ENCODE data around the gene YIF1A. TPM values are rescaled to one million over a fixed set of nuclear protein-coding genes. Genes with fewer than 3 reads are reported as not detected.

The YIF1A gene
- polyA plus RNA-seq, 1 of the 3 experiments (the other 2 are of a cell fraction), result 123 TPM

DNA sequence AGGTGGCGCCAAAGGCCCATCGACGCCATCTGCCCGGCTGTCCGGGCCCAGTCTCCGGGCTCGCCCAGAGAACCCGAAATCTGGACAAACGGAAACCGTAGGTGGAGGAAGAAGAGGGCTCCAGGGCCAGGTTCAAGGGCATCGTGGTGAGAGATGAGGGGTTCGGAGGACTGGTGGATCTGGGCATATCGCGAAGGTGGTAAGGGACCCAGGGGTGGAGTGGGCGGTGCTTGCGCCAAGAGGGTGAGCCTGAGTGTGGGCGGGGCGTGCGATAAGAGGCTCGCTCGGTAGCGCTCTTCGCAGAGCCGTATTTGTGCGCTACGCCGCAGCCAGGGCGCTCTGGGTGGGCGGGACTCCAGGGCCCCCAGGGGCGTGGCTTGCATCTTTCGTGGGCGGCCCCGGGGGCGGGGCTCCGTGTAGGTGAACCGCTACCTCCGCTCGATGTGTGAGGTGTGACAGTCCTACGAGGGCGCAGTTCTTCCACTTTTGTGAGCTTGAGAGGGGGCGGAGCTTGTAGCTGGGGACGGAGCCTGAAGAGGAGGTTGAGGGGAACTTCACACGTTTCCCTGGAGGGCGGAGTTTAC lies 23.1 kb upstream of the YIF1A start (continued):
- peak; percentile 97 for TF ChIP-seq RAD21 (IDR thresholded peaks at IDR 0.05; ENCODE audit: low read length)
- no peak for TF ChIP-seq SIN3A (IDR thresholded peaks at IDR 0.05; ENCODE audit: borderline replicate concordance, low read depth, low read length)
- TF ChIP-seq NFIC (IDR thresholded peaks at IDR 0.05; ENCODE audit: borderline replicate concordance), result no peak
- no peak for TF ChIP-seq FOXM1 (IDR thresholded peaks at IDR 0.05; ENCODE audit: low read depth)
- TF ChIP-seq MXI1 (IDR thresholded peaks at IDR 0.05; ENCODE audit: low read depth, low read length), result peak; percentile 52
- TF ChIP-seq, protein P1, sequence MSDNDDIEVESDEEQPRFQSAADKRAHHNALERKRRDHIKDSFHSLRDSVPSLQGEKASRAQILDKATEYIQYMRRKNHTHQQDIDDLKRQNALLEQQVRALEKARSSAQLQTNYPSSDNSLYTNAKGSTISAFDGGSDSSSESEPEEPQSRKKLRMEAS (IDR thresholded peaks at IDR 0.05; ENCODE audit: low read depth), result peak; percentile 57; the same call in 1 of the 2 replicates
- TF ChIP-seq CHD2 (IDR thresholded peaks at IDR 0.05; ENCODE audit: low read length, partially characterized antibody), result no peak
- no peak for TF ChIP-seq TEAD4 (IDR thresholded peaks at IDR 0.05; ENCODE audit: borderline replicate concordance, insufficient read depth)
- no peak for TF ChIP-seq JUND (IDR thresholded peaks at IDR 0.05)
- 0 out of 2 replicates have a peak, but pooled peaks have one; percentile 21 for TF ChIP-seq POLR2AphosphoS5 (IDR thresholded peaks at IDR 0.05; ENCODE audit: low read depth, low read length)
- TF ChIP-seq, protein P2, sequence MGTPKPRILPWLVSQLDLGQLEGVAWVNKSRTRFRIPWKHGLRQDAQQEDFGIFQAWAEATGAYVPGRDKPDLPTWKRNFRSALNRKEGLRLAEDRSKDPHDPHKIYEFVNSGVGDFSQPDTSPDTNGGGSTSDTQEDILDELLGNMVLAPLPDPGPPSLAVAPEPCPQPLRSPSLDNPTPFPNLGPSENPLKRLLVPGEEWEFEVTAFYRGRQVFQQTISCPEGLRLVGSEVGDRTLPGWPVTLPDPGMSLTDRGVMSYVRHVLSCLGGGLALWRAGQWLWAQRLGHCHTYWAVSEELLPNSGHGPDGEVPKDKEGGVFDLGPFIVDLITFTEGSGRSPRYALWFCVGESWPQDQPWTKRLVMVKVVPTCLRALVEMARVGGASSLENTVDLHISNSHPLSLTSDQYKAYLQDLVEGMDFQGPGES (IDR thresholded peaks at IDR 0.05; ENCODE audit: low read depth, low read length), result no peak
- TF ChIP-seq MEF2A (IDR thresholded peaks at IDR 0.05; ENCODE audit: borderline replicate concordance, low read depth), result no peak
- no peak for TF ChIP-seq RFX5 (IDR thresholded peaks at IDR 0.05; ENCODE audit: low read length)
- no peak for TF ChIP-seq EZH2phosphoT487 (IDR thresholded peaks at IDR 0.05; ENCODE audit: borderline replicate concordance, low read depth)
- TF ChIP-seq, protein P3, sequence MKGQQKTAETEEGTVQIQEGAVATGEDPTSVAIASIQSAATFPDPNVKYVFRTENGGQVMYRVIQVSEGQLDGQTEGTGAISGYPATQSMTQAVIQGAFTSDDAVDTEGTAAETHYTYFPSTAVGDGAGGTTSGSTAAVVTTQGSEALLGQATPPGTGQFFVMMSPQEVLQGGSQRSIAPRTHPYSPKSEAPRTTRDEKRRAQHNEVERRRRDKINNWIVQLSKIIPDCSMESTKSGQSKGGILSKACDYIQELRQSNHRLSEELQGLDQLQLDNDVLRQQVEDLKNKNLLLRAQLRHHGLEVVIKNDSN (IDR thresholded peaks at IDR 0.05; ENCODE audit: borderline replicate concordance, low read depth), result no peak
- no peak for TF ChIP-seq FOXJ3 (CRISPR knock-in tag; IDR thresholded peaks at IDR 0.05)
- TF ChIP-seq SMC3 (IDR thresholded peaks at IDR 0.05; ENCODE audit: low read depth, low read length), result peak; percentile 96
- no peak for TF ChIP-seq FOSL2 (IDR thresholded peaks at IDR 0.05; ENCODE audit: borderline replicate concordance, low read depth)
- no peak for TF ChIP-seq ELF1 (IDR thresholded peaks at IDR 0.05)

DNA sequence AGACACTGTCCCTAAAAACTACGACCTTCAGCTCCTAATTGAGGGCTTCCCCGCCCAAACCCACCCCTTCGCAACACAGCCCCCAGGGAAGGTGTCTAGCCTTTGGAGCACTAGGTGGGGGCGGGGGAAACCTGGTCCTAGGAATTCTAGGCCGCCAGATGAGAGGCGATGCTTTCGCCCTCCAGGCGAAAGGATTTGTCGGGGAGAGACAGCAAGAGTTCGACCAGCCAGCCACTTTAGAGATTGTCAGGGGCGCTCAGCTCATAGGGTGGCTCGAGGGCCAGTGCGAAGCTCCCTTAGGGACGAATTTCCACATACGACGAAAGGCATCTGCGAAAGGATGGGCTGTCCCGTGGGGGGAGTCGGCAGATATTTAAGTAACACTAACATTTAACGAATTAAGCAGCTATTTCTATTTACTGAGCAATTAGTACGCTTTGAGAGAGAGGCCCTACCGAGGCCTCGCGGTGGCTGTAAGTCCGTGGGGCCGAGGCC lies 22.6 kb upstream of the YIF1A start:
- POLR2A ChIA-PET, result interaction anchor here (0.6 to 3.1 kb wide), 9 partner anchors 11 to 194 kb away, joined by 3 to 33 read pairs (median 5); partner anchors contain the start of genes B4GAT1, BRMS1 and RIN1
- Histone ChIP-seq H3K9me3 (no peaks in the 10 kb centered on the region), H3K27me3 (ENCODE audit: insufficient read depth) (no peaks in the 10 kb centered on the region), H3K4me3 (ENCODE audit: low read depth in 2 of 2, low read length in 1 of 2) (peak overlapping the region; percentile 59 to 70), H3K36me3 (replicated peaks in 1 of 2; ENCODE audit: control insufficient read depth in 1 of 2, insufficient read depth in 2 of 2, low read length in 1 of 2) (no peaks in the 10 kb centered on the region), H3K4me1 (ENCODE audit: control insufficient read depth in 1 of 2, insufficient read depth in 2 of 2, low read depth in 1 of 2, low read length in 1 of 2) (peaks cover 11 to 44% of the 10 kb centered on the region in 2 experiments; a peak in 2 of 4 replicates), H3F3A (replicated peaks; ENCODE audit: insufficient read depth) (peaks cover 15% of the 10 kb centered on the region), H3K27ac (ENCODE audit: low read depth in 2 of 2, low read length in 1 of 2) (peak overlapping the region; percentile 94 to 96), H2AFZ (ENCODE audit: low read depth) (peak overlapping the region; percentile 88; the same call in 1 of the 2 replicates), H4K20me1 (ENCODE audit: insufficient read depth) (no peaks in the 10 kb centered on the region), H3K79me2 (ENCODE audit: insufficient read depth) (no peaks in the 10 kb centered on the region), H3K9ac (peak overlapping the region; percentile 68), H3K9me2 (no peaks in the 10 kb centered on the region), H3K4me2 (peak overlapping the region; percentile 81)
- TF ChIP-seq GABPA (IDR thresholded peaks at IDR 0.05; ENCODE audit: low read depth) (no peak), TCF12 (IDR thresholded peaks at IDR 0.05) (no peak), GATA2 (CRISPR knock-in tag; IDR thresholded peaks at IDR 0.05) (no peak), ELF1 (IDR thresholded peaks at IDR 0.05) (no peak), NFIC (IDR thresholded peaks at IDR 0.05; ENCODE audit: borderline replicate concordance) (no peak), POLR2AphosphoS5 (IDR thresholded peaks at IDR 0.05; ENCODE audit: low read depth, low read length) (no peak), FOSL2 (IDR thresholded peaks at IDR 0.05; ENCODE audit: borderline replicate concordance, low read depth) (no peak), SIN3A (IDR thresholded peaks at IDR 0.05; ENCODE audit: borderline replicate concordance, low read depth, low read length) (no peak)
- TF ChIP-seq, protein P3 (IDR thresholded peaks at IDR 0.05; ENCODE audit: borderline replicate concordance, low read depth), result no peak
- TF ChIP-seq, protein P4, sequence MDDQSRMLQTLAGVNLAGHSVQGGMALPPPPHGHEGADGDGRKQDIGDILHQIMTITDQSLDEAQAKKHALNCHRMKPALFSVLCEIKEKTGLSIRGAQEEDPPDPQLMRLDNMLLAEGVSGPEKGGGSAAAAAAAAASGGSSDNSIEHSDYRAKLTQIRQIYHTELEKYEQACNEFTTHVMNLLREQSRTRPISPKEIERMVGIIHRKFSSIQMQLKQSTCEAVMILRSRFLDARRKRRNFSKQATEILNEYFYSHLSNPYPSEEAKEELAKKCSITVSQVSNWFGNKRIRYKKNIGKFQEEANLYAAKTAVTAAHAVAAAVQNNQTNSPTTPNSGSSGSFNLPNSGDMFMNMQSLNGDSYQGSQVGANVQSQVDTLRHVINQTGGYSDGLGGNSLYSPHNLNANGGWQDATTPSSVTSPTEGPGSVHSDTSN (IDR thresholded peaks at IDR 0.05), result no peak
- CTCF ChIA-PET, result interaction anchor here (0.6 to 12.4 kb wide), 37 partner anchors 11 to 175 kb away, joined by 3 to 280 read pairs (median 4); partner anchors contain the start of genes B4GAT1, BRMS1, CNIH2 and DPP3
- DNase-seq, result no peak
- WGBS (ENCODE audit: low lambda C conversion rate), result 24% methylated on average over 23 of the region's 26 CpGs

Measured in SK-N-SH (cell line).